ENCODE data around the gene BMP8B. TPM values are rescaled to one million over a fixed set of nuclear protein-coding genes. Genes with fewer than 3 reads are reported as not detected.
"Not testable (repeated sequence)": the region's sequence is repeated elsewhere in the genome, so short reads cannot be mapped to it uniquely, and the experiment has no call there.

The BMP8B gene
- total RNA-seq, 4 donors from 2014 or later = 0.46 to 1.3 TPM; not detected in 2

- no peak for TF ChIP-seq CTCF (IDR thresholded peaks at IDR 0.05)
- TF ChIP-seq POLR2A (IDR thresholded peaks at IDR 0.05) = no peak
- intact Hi-C loops (cut with DNase I; ENCODE audit: low total_unique reads) = loop anchor here (5.0 kb wide), 2 partner anchors 83 to 153 kb away; partner anchors contain the start of gene MYCL
- Histone ChIP-seq H3K27ac (no peak overlapping the region), H3K27me3 (no peaks in the 10 kb centered on the region), H3K4me3 (no peak overlapping the region), H3K4me1 (no peaks in the 10 kb centered on the region), H3K9me3 (no peaks in the 10 kb centered on the region), H3K36me3 (no peaks in the 10 kb centered on the region)
- DNase-seq = no peak
Measured at GRCh38 chr1:39819091-39819812, 30.6 kb upstream of the BMP8B start.

- Histone ChIP-seq H3K4me3 (no peak overlapping the region), H3K27ac (no peak overlapping the region), H3K27me3 (no peaks in the 10 kb centered on the region), H3K4me1 (no peaks in the 10 kb centered on the region), H3K36me3 (no peaks in the 10 kb centered on the region), H3K9me3 (no peaks in the 10 kb centered on the region)
- no peak for DNase-seq
- intact Hi-C loops (cut with DNase I; ENCODE audit: low total_unique reads) = loop anchor here (5.0 kb wide), 2 partner anchors 84 to 154 kb away; partner anchors contain the start of gene MYCL
- TF ChIP-seq POLR2A (IDR thresholded peaks at IDR 0.05) (no peak), CTCF (IDR thresholded peaks at IDR 0.05) (no peak)
Measured at GRCh38 chr1:39818482-39818881, 29.8 kb upstream of the BMP8B start.

GRCh38 chr1:39817091-39817932 is 28.6 kb upstream of the BMP8B start:
- DNase-seq = not testable (repeated sequence)

GRCh38 chr1:39816415-39817090 is 27.9 kb upstream of the BMP8B start:
- TF ChIP-seq POLR2A (IDR thresholded peaks at IDR 0.05) (no peak), CTCF (IDR thresholded peaks at IDR 0.05) (peak; percentile 71 to 95 (median 80))
- Histone ChIP-seq H3K27ac (no peak overlapping the region), H3K9me3 (no peaks in the 10 kb centered on the region), H3K4me3 (no peak overlapping the region), H3K27me3 (no peaks in the 10 kb centered on the region), H3K36me3 (no peaks in the 10 kb centered on the region), H3K4me1 (no peaks in the 10 kb centered on the region)
- DNase-seq = peak; percentile 46 to 69
- intact Hi-C loops (cut with DNase I; ENCODE audit: low total_unique reads) = loop anchor here (5.0 kb wide), 2 partner anchors 86 to 156 kb away; partner anchors contain the start of gene MYCL

More at GRCh38 chr1:39817091-39817932, 28.6 kb upstream of the BMP8B start:
- H3K36me3 ChIP-seq, H3K4me1 ChIP-seq, H3K27me3 ChIP-seq, H3K9me3 ChIP-seq, H3K27ac ChIP-seq, H3K4me3 ChIP-seq: not testable (repeated sequence)
- intact Hi-C loops (cut with DNase I; ENCODE audit: low total_unique reads) = loop anchor here (5.0 kb wide), 2 partner anchors 85 to 155 kb away; partner anchors contain the start of gene MYCL

- TF ChIP-seq POLR2A (IDR thresholded peaks at IDR 0.05) = no peak
- no peak for TF ChIP-seq CTCF (IDR thresholded peaks at IDR 0.05)
- no peaks in the 10 kb centered on the region for H3K4me1 ChIP-seq
- no peaks in the 10 kb centered on the region for H3K36me3 ChIP-seq
- H3K27ac ChIP-seq = no peak overlapping the region
- no peak overlapping the region for H3K4me3 ChIP-seq
- H3K9me3 ChIP-seq = no peaks in the 10 kb centered on the region
- DNase-seq = no peak
- intact Hi-C loops (cut with DNase I; ENCODE audit: low total_unique reads) = no loop called here
- no peaks in the 10 kb centered on the region for H3K27me3 ChIP-seq
Measured at GRCh38 chr1:39812913-39813312, 24.2 kb upstream of the BMP8B start.
